GM21825 (cell line): ENCODE data around the gene NYAP2.

Source experiments
- ATAC-seq: cut with Tn5 transposase; IDR thresholded peaks from one replicate; pipeline ENCODE4 v1.9.1; 2021; ENCODE audit warnings: mild to moderate bottlenecking, moderate library complexity; ENCODE audit not compliant: unreplicated experiment

NYAP2 gene

GRCh38 chr2:225536036-225536435, 136.5 kb downstream of the NYAP2 start:
- ATAC-seq: no peak

GRCh38 chr2:225543626-225544025, 144.1 kb downstream of the NYAP2 start:
- no peak for ATAC-seq

- no peak for ATAC-seq
Observed at GRCh38 chr2:225556461-225556860, 157.0 kb downstream of the NYAP2 start.

- no peak for ATAC-seq
Observed at GRCh38 chr2:225558399-225559071, 159.0 kb downstream of the NYAP2 start.

- ATAC-seq: no peak
Observed at GRCh38 chr2:225559072-225559415, 159.5 kb downstream of the NYAP2 start.

GRCh38 chr2:225566798-225567197, 167.3 kb downstream of the NYAP2 start:
- ATAC-seq: no peak

- no peak for ATAC-seq
Observed at GRCh38 chr2:225569995-225570394, 170.5 kb downstream of the NYAP2 start.

GRCh38 chr2:225573603-225574002, 174.1 kb downstream of the NYAP2 start:
- no peak for ATAC-seq

- ATAC-seq: no peak
Observed at GRCh38 chr2:225574582-225575138, 175.2 kb downstream of the NYAP2 start.

GRCh38 chr2:225581135-225581534, 181.6 kb downstream of the NYAP2 start:
- ATAC-seq: no peak

GRCh38 chr2:225581906-225582305, 182.4 kb downstream of the NYAP2 start:
- ATAC-seq: no peak

GRCh38 chr2:225582355-225583116, 183.0 kb downstream of the NYAP2 start:
- ATAC-seq: no peak

GRCh38 chr2:225584796-225585195, 185.3 kb downstream of the NYAP2 start:
- no peak for ATAC-seq

GRCh38 chr2:225590932-225591331, 191.4 kb downstream of the NYAP2 start:
- no peak for ATAC-seq

- no peak for ATAC-seq
Observed at GRCh38 chr2:225597911-225598310, 198.4 kb downstream of the NYAP2 start.

GRCh38 chr2:225598426-225598825, 198.9 kb downstream of the NYAP2 start:
- no peak for ATAC-seq

- no peak for ATAC-seq
Observed at GRCh38 chr2:225598897-225599296, 199.4 kb downstream of the NYAP2 start.

GRCh38 chr2:225599856-225600255, 200.3 kb downstream of the NYAP2 start:
- ATAC-seq: no peak

- no peak for ATAC-seq
Observed at GRCh38 chr2:225600444-225600843, 200.9 kb downstream of the NYAP2 start.

- no peak for ATAC-seq
Observed at GRCh38 chr2:225600865-225601264, 201.4 kb downstream of the NYAP2 start.

- ATAC-seq: no peak
Observed at GRCh38 chr2:225602205-225602604, 202.7 kb downstream of the NYAP2 start.

- no peak for ATAC-seq
Observed at GRCh38 chr2:225608136-225608535, 208.6 kb downstream of the NYAP2 start.
